Endothelial cell of umbilical vein (primary cell): Measurements from ENCODE around the gene MKKS. TPM values are rescaled to one million over a fixed set of nuclear protein-coding genes. Genes with fewer than 3 reads are reported as not detected.

ENCODE experiments used
- BruUV-seq: library from RNA; stranded (reverse); fragments of 400-500 nt; replicated peaks from 2 replicates; lab custom pipeline; 2021; lab: Mats Ljungman, UMichigan
- CTCF ChIA-PET: fragments of 300-600, 350-600 bp; sonication (Branson Sonifier 250); formaldehyde crosslinking; loops from one replicate; lab custom pipeline; 2021; ENCODE audit warnings: antibody characterized with exemption, inconsistent platforms; lab: Charles Lee
- POLR2A ChIA-PET: fragments of 300-600, 350-600 bp; sonication (Branson Sonifier 250); formaldehyde crosslinking; loops from one replicate; lab custom pipeline; 2021; ENCODE audit warnings: antibody characterized with exemption, inconsistent platforms; lab: Charles Lee
- DNase-seq: peaks from one replicate; pipeline ENCODE4 v3.0.0-alpha.2; 2011; ENCODE audit warnings: low read depth, low spot score
- FAIRE-seq: peaks from 2 replicates; lab custom pipeline; 2011; peaks lifted over from hg19 to GRCh38; lab: Jason Lieb, UNC
- H2AFZ ChIP-seq: 2 replicates; pipeline ENCODE4 v1.6.0; 2012; ENCODE audit warnings: low read depth, low read length, control low read depth, inconsistent platforms
- H3K27ac ChIP-seq: 2 replicates; pipeline ENCODE4 v1.5.1; 2011; ENCODE audit warnings: low read depth, mild to moderate bottlenecking, control low read depth, low read length, moderate library complexity; ENCODE audit not compliant: insufficient read depth
- H3K27me3 ChIP-seq, 2 experiments: 2 replicates each; pipeline versions ENCODE4 v1.6.0 to v1.6.1; 2011; ENCODE audit warnings: low read length in 2 of 2, mixed read lengths in 1 of 2; ENCODE audit not compliant: control insufficient read depth in 2 of 2, insufficient read depth in 2 of 2
- H3K36me3 ChIP-seq, 2 experiments: 2 replicates in 1 of 2; 3 replicates in 1 of 2; pipeline ENCODE4 v1.5.1; 2011; ENCODE audit warnings: low read length in 2 of 2, mild to moderate bottlenecking in 1 of 2, moderate library complexity in 1 of 2; ENCODE audit not compliant: control insufficient read depth in 2 of 2, insufficient read depth in 2 of 2; ENCODE audit errors: extremely low read depth in 1 of 2
- H3K4me1 ChIP-seq: 3 replicates; pipeline ENCODE4 v1.5.1; 2011; ENCODE audit warnings: mild to moderate bottlenecking, low read length; ENCODE audit not compliant: control insufficient read depth, insufficient read depth; ENCODE audit errors: extremely low read depth
- H3K4me2 ChIP-seq: 2 replicates; pipeline ENCODE4 v1.6.1; 2011; ENCODE audit warnings: low read length, control low read depth, mixed read lengths; ENCODE audit not compliant: insufficient read depth
- H3K4me3 ChIP-seq, 3 experiments: fragments of 200-600 bp in 1 of 3; sonication (generic), shearing (Covaris generic) in 1 of 3; replicated peaks in 1 of 3; 2 replicates each; pipeline ENCODE4 v1.5.1; 2011 to 2016; ENCODE audit warnings: control low read depth in 3 of 3, low read length in 3 of 3, mild to moderate bottlenecking in 2 of 3, inconsistent platforms in 1 of 3, low read depth in 1 of 3, moderate library complexity in 1 of 3; ENCODE audit not compliant: insufficient read depth in 1 of 3
- H3K79me2 ChIP-seq: 2 replicates; pipeline ENCODE4 v1.6.0; 2012; ENCODE audit warnings: low read length, inconsistent platforms; ENCODE audit not compliant: control insufficient read depth, insufficient read depth
- H3K9ac ChIP-seq: replicated peaks from 2 replicates; pipeline ENCODE3; 2011; ENCODE audit warnings: low read length, control low read depth; ENCODE audit not compliant: insufficient read depth; ENCODE audit errors: extremely low read depth
- H3K9me1 ChIP-seq: replicated peaks from 3 replicates; pipeline ENCODE4 v1.6.0; 2011; ENCODE audit warnings: mild to moderate bottlenecking, low read length; ENCODE audit not compliant: control insufficient read depth, insufficient read depth; ENCODE audit errors: extremely low read depth
- H3K9me3 ChIP-seq: replicated peaks from 2 replicates; pipeline ENCODE4 v1.5.1; 2012; ENCODE audit warnings: low read length, inconsistent platforms; ENCODE audit not compliant: control insufficient read depth, insufficient read depth
- H4K20me1 ChIP-seq: replicated peaks from 2 replicates; pipeline ENCODE3; 2011; ENCODE audit warnings: mild to moderate bottlenecking, low read length; ENCODE audit not compliant: control insufficient read depth, insufficient read depth; ENCODE audit errors: extremely low read depth
- CTCF ChIP-seq, 2 donors: IDR thresholded peaks; 1 replicate in 1 of 2; 2 replicates in 1 of 2; pipeline ENCODE4 v1.5.1; 2011; ENCODE audit warnings: low read length in 2 of 2, mild to moderate bottlenecking in 2 of 2, moderate library complexity in 2 of 2, control low read depth in 1 of 2, inconsistent platforms in 1 of 2, low read depth in 1 of 2; ENCODE audit not compliant: insufficient read depth in 1 of 2; ENCODE audit errors: extremely low read depth in 1 of 2
- EZH2 ChIP-seq: IDR thresholded peaks from 2 replicates; pipeline ENCODE4 v1.6.1; 2012; ENCODE audit warnings: borderline replicate concordance, low read depth, mild to moderate bottlenecking, moderate library complexity, low read length, inconsistent platforms; ENCODE audit not compliant: severe bottlenecking
- FOS ChIP-seq: IDR thresholded peaks from 2 replicates; pipeline ENCODE4 v1.6.1; 2011; ENCODE audit warnings: mild to moderate bottlenecking, low read length, moderate library complexity, borderline replicate concordance; ENCODE audit not compliant: insufficient read depth
- GATA2 ChIP-seq: IDR thresholded peaks from 2 replicates; pipeline ENCODE4 v1.7.0; 2011; ENCODE audit warnings: low read depth, mild to moderate bottlenecking, moderate library complexity, mixed read lengths, low read length; ENCODE audit not compliant: insufficient read length, insufficient read depth
- JUN ChIP-seq: IDR thresholded peaks from 2 replicates; pipeline ENCODE4 v1.6.1; 2011; ENCODE audit warnings: borderline replicate concordance, low read depth; ENCODE audit not compliant: insufficient read length, insufficient read depth
- MAX ChIP-seq: IDR thresholded peaks from 2 replicates; pipeline ENCODE4 v1.6.1; 2011; ENCODE audit not compliant: insufficient read depth, insufficient read length
- MYC ChIP-seq: IDR thresholded peaks from one replicate; pipeline ENCODE4 v1.6.1; 2011; ENCODE audit warnings: mild to moderate bottlenecking, low read depth, low read length
- POLR2A ChIP-seq: IDR thresholded peaks from 2 replicates; pipeline ENCODE4 v1.6.1; 2012; ENCODE audit warnings: low read depth, mild to moderate bottlenecking, control low read depth, low read length
- POLR2AphosphoS5 ChIP-seq: IDR thresholded peaks from 2 replicates; pipeline ENCODE4 v1.6.1; 2012; ENCODE audit warnings: low read depth, mild to moderate bottlenecking, control low read depth, low read length, moderate library complexity; ENCODE audit not compliant: insufficient read depth
- dilution Hi-C: fragments of 300-500 bp; cut with MboI; formaldehyde crosslinking; loops from one replicate; pipeline ENCODE4 v1.15.0; 2019; ENCODE audit warnings: low sequenced_read_pairs; ENCODE audit not compliant: extremely low pct_ligation_motif_present
- intact Hi-C: fragments of 100-400 bp; cut with micrococcal nuclease; formaldehyde crosslinking; loops from one replicate; pipeline ENCODE4 v1.10.0; 2022
- polyA plus RNA-seq, 4 experiments: library from polyadenylated mRNA; depleted of rRNA in 3 of 4; stranded (reverse) in 3 of 4; unstranded in 1 of 4; fragments of >200 nt; gene quantifications; 2 replicates each; pipeline versions ENCODE4 v1.2.1 to v1.2.3, GENCODE V29; 2011 to 2012; ENCODE audit warnings: missing spikeins in 1 of 4
- total RNA-seq: library from RNA; stranded (reverse); gene quantifications from 2 replicates; pipeline ENCODE4 v1.2.3, GENCODE V29; 2021

MKKS gene
- total and polyA plus RNA-seq, 2 donors (not counting 3 experiments of a cell fraction or from before 2014, with no cell fraction given), result 7.9 to 10.5 TPM

GRCh38 chr20:10465135-10465534, 31.1 kb upstream of the MKKS start:
- peaks cover 51% of the 10 kb centered on the region for H3K4me1 ChIP-seq
- no peak overlapping the region for H3K9ac ChIP-seq
- POLR2A ChIA-PET, result no interaction called here
- intact Hi-C loops (loop anchor here (5.0 to 10.0 kb wide), 4 partner anchors 187 to 990 kb away; no protein-coding TSS in a partner anchor), dilution Hi-C loops (no loop called here)
- BruUV-seq, result no TSS peak
- no peak for FAIRE-seq
- H3K79me2 ChIP-seq, result no peaks in the 10 kb centered on the region
- no peak for DNase-seq
- CTCF ChIA-PET, result interaction anchor here (0.7 to 1.3 kb wide), 2 partner anchors 11 to 1078 kb away, joined by 3 to 4 read pairs; no protein-coding TSS in a partner anchor
- no peak overlapping the region for H2AFZ ChIP-seq
- H4K20me1 ChIP-seq, result no peaks in the 10 kb centered on the region
- no peak overlapping the region for H3K4me3 ChIP-seq
- H3K4me2 ChIP-seq, result no peak overlapping the region
- H3K9me3 ChIP-seq, result no peaks in the 10 kb centered on the region
- H3K36me3 ChIP-seq, result no peaks in the 10 kb centered on the region
- H3K27ac ChIP-seq, result no peak overlapping the region
- no peak for TF ChIP-seq EZH2
- TF ChIP-seq GATA2, result no peak
- TF ChIP-seq POLR2A, result no peak
- TF ChIP-seq FOS, result no peak
- no peak for TF ChIP-seq POLR2AphosphoS5
- no peak for TF ChIP-seq MYC
- TF ChIP-seq JUN, result no peak
- TF ChIP-seq MAX, result no peak
- no peak for TF ChIP-seq CTCF (IDR thresholded peaks at IDR 0.05; ENCODE audit: extremely low read depth in 1 of 2, insufficient read depth in 1 of 2, low read depth in 1 of 2, low read length in 2 of 2)
- no peaks in the 10 kb centered on the region for H3K27me3 ChIP-seq
- no peaks in the 10 kb centered on the region for H3K9me1 ChIP-seq
